A549 (cell line): ENCODE measurements around the gene PLXNC1. TPM values are rescaled to one million over a fixed set of nuclear protein-coding genes. Genes with fewer than 3 reads are reported as not detected.

ENCODE experiments used
- ATAC-seq, 2 experiments: fragments of 200-7000 bp in 1 of 2; fragments of >200 bp in 1 of 2; cut with Nextera tagmentation in 1 of 2; cut with Tn5 transposase in 1 of 2; 3 replicates each; pipeline versions ENCODE4 v1.8.0 to v1.9.1; 2018 to 2020; ENCODE audit warnings: mild to moderate bottlenecking in 1 of 2, moderate library complexity in 1 of 2
- CTCF ChIA-PET: fragments of 300-600 bp; sonication (Branson Sonifier 250); formaldehyde crosslinking; extraction: SDS; loops from one replicate; lab custom pipeline; 2021; ENCODE audit warnings: antibody characterized with exemption, inconsistent platforms; lab: Yijun Ruan, JAX
- POLR2A ChIA-PET: fragments of 350-600 bp; formaldehyde crosslinking; extraction: SDS; loops from one replicate; lab custom pipeline; 2021; ENCODE audit warnings: antibody characterized with exemption, inconsistent platforms; lab: Yijun Ruan, JAX
- DNase-seq, 2 experiments: peaks; one replicate each; pipeline versions ENCODE4 v3.0.0 to v3.0.0-alpha.2; 2011 to 2016; ENCODE audit warnings: low read depth in 1 of 2, low spot score in 1 of 2
- FAIRE-seq: peaks from 2 replicates; lab custom pipeline; 2011; peaks lifted over from hg19 to GRCh38; lab: Jason Lieb, UNC
- H3K27ac ChIP-seq, 2 experiments: fragments of >200 bp; sonication (Bioruptor Twin); formaldehyde crosslinking; 3 replicates each; pipeline ENCODE4 v1.5.1; 2016 to 2017
- H3K4me1 ChIP-seq: fragments of >200 bp; sonication (Bioruptor Twin); formaldehyde crosslinking; 3 replicates; pipeline ENCODE4 v1.6.1; 2016
- H3K4me2 ChIP-seq: fragments of >200 bp; sonication (Bioruptor Twin); formaldehyde crosslinking; 3 replicates; pipeline ENCODE4 v1.6.1; 2016
- H3K4me3 ChIP-seq: fragments of >200 bp; sonication (Bioruptor Twin); formaldehyde crosslinking; 3 replicates; pipeline ENCODE4 v1.5.1; 2016
- H3K9me3 ChIP-seq: fragments of >200 bp; sonication (Bioruptor Twin); formaldehyde crosslinking; 3 replicates; pipeline ENCODE4 v1.6.1; 2016
- BCL3 ChIP-seq: fragments of >200 bp; sonication (Bioruptor Twin); formaldehyde crosslinking; IDR thresholded peaks from 3 replicates; pipeline ENCODE4 v1.6.1; 2016
- CBX8 ChIP-seq: fragments of 200-600 bp; sonication (generic); IDR thresholded peaks from 2 replicates; pipeline ENCODE4 v1.6.1; 2016
- CHD4 ChIP-seq: fragments of 200-600 bp; sonication (generic); IDR thresholded peaks from 2 replicates; pipeline ENCODE4 v1.6.1; 2016; ENCODE audit warnings: antibody characterized with exemption, mild to moderate bottlenecking, borderline replicate concordance
- E2F6 ChIP-seq: IDR thresholded peaks from 2 replicates; pipeline ENCODE4 v1.6.1; 2012; ENCODE audit warnings: low read depth, borderline replicate concordance
- FOSB ChIP-seq: fragments of 250-450 bp; sonication (Bioruptor Pico); IDR thresholded peaks from 2 replicates; pipeline ENCODE4 v1.5.0; 2020; ENCODE audit warnings: mild to moderate bottlenecking, moderate library complexity
- FOXS1 ChIP-seq: fragments of 250-450 bp; sonication (Bioruptor Pico); IDR thresholded peaks from 2 replicates; pipeline ENCODE4 v1.5.0; 2020; ENCODE audit warnings: mild to moderate bottlenecking, moderate library complexity
- HEYL ChIP-seq: fragments of 250-450 bp; sonication (Bioruptor Pico); IDR thresholded peaks from 2 replicates; pipeline ENCODE4 v1.8.0; 2021; ENCODE audit warnings: mild to moderate bottlenecking, moderate library complexity
- KDM5A ChIP-seq: fragments of 200-600 bp; sonication (generic); IDR thresholded peaks from 2 replicates; pipeline ENCODE4 v1.6.1; 2016; ENCODE audit warnings: antibody characterized with exemption, mild to moderate bottlenecking
- NFE2L2 ChIP-seq: fragments of 150-350 bp; conservative IDR thresholded peaks from 2 replicates; pipeline ENCODE4 v1.6.1; 2014; ENCODE audit warnings: low read length
- PHF8 ChIP-seq: fragments of 200-600 bp; sonication (generic); IDR thresholded peaks from 2 replicates; pipeline ENCODE4 v1.6.1; 2016; ENCODE audit warnings: low read depth, mild to moderate bottlenecking, antibody characterized with exemption, moderate library complexity, borderline replicate concordance
- POLR2A ChIP-seq: IDR thresholded peaks from 2 replicates; pipeline ENCODE4 v1.6.1; 2012; ENCODE audit warnings: mild to moderate bottlenecking, low read length
- RAD21 ChIP-seq, 2 experiments: fragments of >200 bp in 1 of 2; sonication (Bioruptor Twin) in 1 of 2; formaldehyde crosslinking in 1 of 2; IDR thresholded peaks in 1 of 2; conservative IDR thresholded peaks in 1 of 2; 2 replicates in 1 of 2; 3 replicates in 1 of 2; pipeline ENCODE4 v1.6.1; 2012 to 2018; ENCODE audit warnings: inconsistent platforms in 1 of 2
- RARB ChIP-seq: fragments of 250-450 bp; sonication (Bioruptor Pico); IDR thresholded peaks from 2 replicates; pipeline ENCODE4 v1.8.0; 2021; ENCODE audit warnings: mild to moderate bottlenecking, moderate library complexity
- RCOR1 ChIP-seq: fragments of 150-350 bp; IDR thresholded peaks from 2 replicates; pipeline ENCODE4 v1.6.1; 2014; ENCODE audit warnings: antibody characterized with exemption, low read length, low read depth
- SMC3 ChIP-seq: fragments of >200 bp; sonication (Bioruptor Twin); formaldehyde crosslinking; IDR thresholded peaks from 3 replicates; pipeline ENCODE4 v1.6.1; 2018; ENCODE audit warnings: inconsistent platforms
- TFCP2L1 ChIP-seq: fragments of 250-450 bp; sonication (Bioruptor Pico); IDR thresholded peaks from 2 replicates; pipeline ENCODE4 v1.5.0; 2021; ENCODE audit warnings: mild to moderate bottlenecking
- TP53 ChIP-seq: fragments of 250-450 bp; sonication (Bioruptor Pico); IDR thresholded peaks from 2 replicates; pipeline ENCODE4 v1.5.0; 2021; ENCODE audit warnings: mild to moderate bottlenecking, moderate library complexity
- ZC3H11A ChIP-seq: fragments of 450-650 bp; IDR thresholded peaks from 2 replicates; pipeline ENCODE4 v1.6.1; 2014; ENCODE audit warnings: antibody characterized with exemption, mild to moderate bottlenecking
- ZNF302 ChIP-seq: fragments of 250-450 bp; sonication (Bioruptor Pico); IDR thresholded peaks from 2 replicates; pipeline ENCODE4 v1.9.0; 2021; ENCODE audit warnings: inconsistent platforms, mild to moderate bottlenecking, moderate library complexity
- WGBS: methylation state at CpG from one replicate; pipeline ENCODE4 v1.1.6; 2017; ENCODE audit errors: missing lambda C conversion rate; 5-methylcytosine and 5-hydroxymethylcytosine counted together
- polyA plus RNA-seq, 4 experiments: library from polyadenylated mRNA; depleted of rRNA in 3 of 4; stranded (reverse); fragments of >200 nt; fragmentation: RNase III in 1 of 4; extraction: RNeasy Plus Mini Kit Qiagen cat#74134 plus additional on column Dnase treatment in 1 of 4; gene quantifications; 2 replicates in 3 of 4; 3 replicates in 1 of 4; pipeline ENCODE4 v1.2.3, GENCODE V29; 2011 to 2017
- TF ChIP-seq, protein P1 (sequence below): fragments of 450-650 bp; IDR thresholded peaks from 2 replicates; pipeline ENCODE4 v1.6.1; 2014; ENCODE audit warnings: antibody characterized with exemption
- TF ChIP-seq, protein P2 (sequence below): fragments of 250-450 bp; sonication (Bioruptor Pico); IDR thresholded peaks from 2 replicates; pipeline ENCODE4 v1.5.0; 2021; ENCODE audit warnings: mild to moderate bottlenecking, moderate library complexity, borderline replicate concordance

PLXNC1 gene
- polyA plus RNA-seq, 2 of the 4 experiments (the other 2 are of a cell fraction): 0.12 to 0.50 TPM

- DNase-seq (no peak), FAIRE-seq (no peak)
- H3K27ac ChIP-seq: no peak overlapping the region
- no peaks in the 10 kb centered on the region for H3K9me3 ChIP-seq
- POLR2A ChIA-PET: no interaction called here
- TF ChIP-seq E2F6: no peak
- no peak for TF ChIP-seq CHD4
- TF ChIP-seq RARB: no peak
- TF ChIP-seq PHF8: no peak
- no peak for TF ChIP-seq RAD21 (conservative IDR thresholded peaks at IDR 0.05 in 1 of 2, IDR thresholded peaks at IDR 0.05 in 1 of 2)
- TF ChIP-seq FOSB (CRISPR knock-in tag): no peak
- TF ChIP-seq POLR2A: no peak
- TF ChIP-seq, protein P1, sequence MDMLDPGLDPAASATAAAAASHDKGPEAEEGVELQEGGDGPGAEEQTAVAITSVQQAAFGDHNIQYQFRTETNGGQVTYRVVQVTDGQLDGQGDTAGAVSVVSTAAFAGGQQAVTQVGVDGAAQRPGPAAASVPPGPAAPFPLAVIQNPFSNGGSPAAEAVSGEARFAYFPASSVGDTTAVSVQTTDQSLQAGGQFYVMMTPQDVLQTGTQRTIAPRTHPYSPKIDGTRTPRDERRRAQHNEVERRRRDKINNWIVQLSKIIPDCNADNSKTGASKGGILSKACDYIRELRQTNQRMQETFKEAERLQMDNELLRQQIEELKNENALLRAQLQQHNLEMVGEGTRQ: no peak
- TF ChIP-seq, protein P2, sequence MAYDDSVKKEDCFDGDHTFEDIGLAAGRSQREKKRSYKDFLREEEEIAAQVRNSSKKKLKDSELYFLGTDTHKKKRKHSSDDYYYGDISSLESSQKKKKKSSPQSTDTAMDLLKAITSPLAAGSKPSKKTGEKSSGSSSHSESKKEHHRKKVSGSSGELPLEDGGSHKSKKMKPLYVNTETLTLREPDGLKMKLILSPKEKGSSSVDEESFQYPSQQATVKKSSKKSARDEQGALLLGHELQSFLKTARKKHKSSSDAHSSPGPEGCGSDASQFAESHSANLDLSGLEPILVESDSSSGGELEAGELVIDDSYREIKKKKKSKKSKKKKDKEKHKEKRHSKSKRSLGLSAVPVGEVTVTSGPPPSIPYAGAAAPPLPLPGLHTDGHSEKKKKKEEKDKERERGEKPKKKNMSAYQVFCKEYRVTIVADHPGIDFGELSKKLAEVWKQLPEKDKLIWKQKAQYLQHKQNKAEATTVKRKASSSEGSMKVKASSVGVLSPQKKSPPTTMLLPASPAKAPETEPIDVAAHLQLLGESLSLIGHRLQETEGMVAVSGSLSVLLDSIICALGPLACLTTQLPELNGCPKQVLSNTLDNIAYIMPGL: no peak
- TF ChIP-seq TP53: no peak
- TF ChIP-seq CBX8: no peak
- TF ChIP-seq SMC3: no peak
- TF ChIP-seq ZNF302 (CRISPR knock-in tag): no peak
- TF ChIP-seq BCL3: no peak
- TF ChIP-seq HEYL (CRISPR knock-in tag): no peak
- no peak for TF ChIP-seq FOXS1 (CRISPR knock-in tag)
- TF ChIP-seq NFE2L2: no peak
- TF ChIP-seq RCOR1: no peak
- TF ChIP-seq, all 56 proteins: peak for 0
- no peak for ATAC-seq
- peaks cover 7% of the 10 kb centered on the region; the same call in 1 of the 3 replicates for H3K4me1 ChIP-seq
- H3K4me3 ChIP-seq: no peak overlapping the region
- H3K4me2 ChIP-seq: no peak overlapping the region
- CTCF ChIA-PET: interaction anchor here (0.6 to 6.1 kb wide), 3 partner anchors 10 to 547 kb away, joined by 3 to 61 read pairs (median 6); no protein-coding TSS in a partner anchor
- 43% methylated on average over 2 of the region's 2 CpGs for WGBS
Observed at GRCh38 chr12:94112121-94112520, 36.3 kb upstream of the PLXNC1 start.

- POLR2A ChIA-PET: no interaction called here
- H3K4me2 ChIP-seq: no peak overlapping the region
- CTCF ChIA-PET: interaction anchor here (1.4 to 6.1 kb wide), 2 partner anchors 12 to 20 kb away, joined by 4 to 61 read pairs; no protein-coding TSS in a partner anchor
- H3K4me1 ChIP-seq: peaks cover 2% of the 10 kb centered on the region; the same call in 1 of the 3 replicates
- WGBS: 80% methylated on average over 4 of the region's 4 CpGs
- no peak for FAIRE-seq
- no peak overlapping the region for H3K27ac ChIP-seq
- no peak for ATAC-seq
- no peak for DNase-seq
- H3K9me3 ChIP-seq: no peaks in the 10 kb centered on the region
- no peak overlapping the region for H3K4me3 ChIP-seq
- no peak for TF ChIP-seq ZC3H11A
- TF ChIP-seq FOXS1 (CRISPR knock-in tag): no peak
- TF ChIP-seq KDM5A: no peak
- no peak for TF ChIP-seq TFCP2L1 (CRISPR knock-in tag)
- TF ChIP-seq, all 56 proteins: peak for 0
Observed at GRCh38 chr12:94114166-94114565, 34.2 kb upstream of the PLXNC1 start.
